Stimulated activated CD4-positive, alpha-beta T cell treated with anti-CD3 and anti-CD28 coated beads, Interleukin-2, amount 100 ng/mL, for 4 hours (primary cell): ENCODE data around the gene OSER1.
"Not testable (repeated sequence)": the region's sequence is repeated elsewhere in the genome, so short reads cannot be mapped to it uniquely, and the experiment has no call there.

Experiments
- DNase-seq: peaks from one replicate; pipeline ENCODE4 v3.0.0-alpha.2; 2020; ENCODE audit warnings: low read depth

Gene OSER1

DNA sequence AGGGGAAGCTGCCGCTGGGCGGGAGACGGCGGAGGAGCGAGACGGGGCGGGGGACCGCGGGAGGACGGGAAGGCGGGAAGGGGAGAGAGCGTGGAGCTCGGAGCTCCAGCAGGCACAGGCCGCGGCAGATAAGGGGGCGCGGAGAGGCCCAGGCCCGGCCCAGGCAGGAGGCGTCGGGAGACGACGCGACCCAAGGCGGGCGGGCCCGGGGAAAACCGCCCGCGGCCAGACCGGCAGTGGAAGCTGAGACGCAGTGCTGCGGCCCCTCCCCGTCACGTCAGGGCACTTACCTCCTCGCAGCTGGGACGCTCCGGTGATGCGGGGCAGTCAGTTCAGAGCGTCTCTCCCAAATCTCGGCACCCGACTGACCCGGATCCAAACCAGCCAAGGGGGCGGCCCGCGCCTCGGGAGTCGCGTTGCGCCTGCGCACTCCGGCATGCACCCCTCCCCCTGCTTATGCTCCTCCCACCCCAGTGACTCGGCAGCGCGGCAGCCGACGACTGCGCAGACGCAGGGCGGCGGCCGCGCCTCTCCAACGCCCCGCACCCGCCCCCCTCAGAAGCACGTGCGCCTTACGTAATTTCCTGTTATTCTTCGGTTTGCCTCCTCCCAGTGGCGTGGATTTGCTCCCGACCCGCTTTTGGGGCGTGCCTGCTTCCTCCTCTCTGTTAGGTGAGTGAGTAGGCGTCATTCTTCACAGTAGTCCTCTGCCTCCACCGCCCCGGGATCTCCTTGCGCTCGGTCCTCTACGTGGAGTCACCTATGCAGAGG is at the start of gene OSER1:
Gene OSER1 (minus strand): TSS at position 366 of the 771 bp plus-strand sequence. CDS start 3,814 bp downstream, outside the sequence.
- peak; percentile 94 for DNase-seq

DNA sequence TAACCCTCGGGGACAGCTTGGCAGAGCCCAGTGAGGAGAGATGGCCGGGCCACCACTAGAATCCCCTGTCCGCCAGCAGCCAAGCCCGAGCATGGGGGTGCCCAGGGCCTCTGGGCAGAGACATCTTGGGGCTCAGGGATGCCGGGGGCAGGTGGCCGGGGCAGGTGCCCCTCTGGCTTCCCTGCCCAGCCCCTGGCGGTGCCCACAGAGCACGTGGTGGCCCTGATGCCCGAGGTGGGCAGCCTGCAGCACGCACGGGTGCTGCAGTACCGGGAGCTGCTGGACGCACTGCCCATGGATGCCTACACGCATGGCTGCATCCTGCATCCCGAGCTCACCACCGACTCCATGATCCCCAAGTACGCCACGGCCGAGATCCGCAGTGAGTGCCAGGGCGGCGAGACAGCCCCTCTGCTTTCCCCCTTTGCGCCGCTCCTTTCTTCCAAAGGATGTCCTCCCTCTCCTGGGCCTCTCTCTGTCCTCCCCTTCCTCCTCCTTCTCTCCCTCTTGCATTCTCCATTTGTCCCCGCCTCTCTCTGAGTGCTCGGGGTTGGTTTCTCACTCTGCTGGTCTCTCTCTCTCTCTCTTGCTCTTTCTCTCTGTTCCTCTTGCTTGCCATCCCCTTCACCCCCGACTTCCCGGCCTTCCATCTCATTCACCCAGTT is 47.8 kb upstream of the OSER1 start:
- no peak for DNase-seq

- no peak for DNase-seq
Observed at GRCh38 chr20:44256961-44257360, 46.4 kb upstream of the OSER1 start.

GRCh38 chr20:44255942-44256341 is 45.4 kb upstream of the OSER1 start:
- no peak for DNase-seq

DNA sequence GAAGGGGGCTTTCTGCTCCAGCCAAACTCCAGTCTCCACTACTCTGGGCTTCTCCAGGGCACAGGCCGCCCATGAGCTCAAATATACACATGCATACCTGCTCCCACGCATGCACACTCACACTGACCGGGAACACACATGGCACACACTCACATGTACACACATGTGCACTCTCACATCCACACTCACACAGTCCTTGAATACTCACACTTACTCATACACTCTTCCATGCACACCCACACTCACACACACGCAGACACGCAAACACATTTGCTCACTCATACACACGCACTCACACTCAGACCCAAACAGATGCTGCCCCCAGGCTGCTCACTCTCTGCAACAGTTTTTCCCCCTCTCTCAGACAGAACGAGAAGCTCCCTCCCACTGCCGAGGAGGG is 43.5 kb upstream of the OSER1 start:
- no peak for DNase-seq

GRCh38 chr20:44253528-44253927 is 43.0 kb upstream of the OSER1 start:
- no peak for DNase-seq

DNA sequence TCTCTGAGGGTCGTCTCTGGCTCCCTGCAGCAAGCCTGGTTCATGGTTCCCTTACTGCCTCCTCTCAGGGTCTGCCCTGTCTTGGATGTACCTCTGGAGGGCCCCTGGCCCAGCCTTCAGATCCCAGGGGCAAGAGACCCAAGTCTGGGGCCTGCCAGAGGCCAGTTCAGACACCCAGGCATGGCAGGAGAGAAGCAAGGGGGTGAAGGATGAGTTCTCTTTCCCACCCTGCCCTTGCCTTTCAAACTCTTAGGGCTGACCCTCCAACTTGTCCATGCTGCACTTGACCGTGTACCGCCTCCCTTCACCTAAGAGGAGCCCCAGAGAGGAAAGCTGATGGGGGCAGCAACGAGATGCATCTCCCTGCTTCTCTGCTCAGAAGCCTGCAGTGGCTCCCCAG is 40.7 kb upstream of the OSER1 start:
- DNase-seq: no peak

- DNase-seq: no peak
Observed at GRCh38 chr20:44248410-44248759, 37.8 kb upstream of the OSER1 start.

GRCh38 chr20:44247586-44248409 is 37.2 kb upstream of the OSER1 start:
- DNase-seq: no peak

DNA sequence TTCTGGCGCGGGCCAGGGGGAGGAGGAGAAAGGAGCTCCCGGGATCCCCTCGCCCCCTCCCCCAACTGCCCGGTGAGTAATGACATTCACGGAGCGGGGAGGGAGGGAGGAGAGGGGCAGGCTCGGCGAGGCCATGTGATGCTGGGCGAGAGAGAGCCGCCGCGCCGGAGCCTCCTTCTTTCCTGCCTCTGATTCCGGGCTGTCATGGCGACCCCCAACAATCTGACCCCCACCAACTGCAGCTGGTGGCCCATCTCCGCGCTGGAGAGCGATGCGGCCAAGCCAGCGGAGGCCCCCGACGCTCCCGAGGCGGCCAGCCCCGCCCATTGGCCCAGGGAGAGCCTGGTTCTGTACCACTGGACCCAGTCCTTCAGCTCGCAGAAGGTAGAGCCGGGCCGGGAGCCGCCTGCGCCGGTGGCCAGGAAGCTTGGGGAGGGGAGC is 36.6 kb upstream of the OSER1 start, which contains the start of gene GDAP1L1:
Gene GDAP1L1 (plus strand): TSS at position 178 of the 441 bp plus-strand sequence. CDS start 27 bp downstream, at position 205.
- no peak for DNase-seq

- no peak for DNase-seq
Observed at GRCh38 chr20:44245977-44246376, 35.4 kb upstream of the OSER1 start.

DNA sequence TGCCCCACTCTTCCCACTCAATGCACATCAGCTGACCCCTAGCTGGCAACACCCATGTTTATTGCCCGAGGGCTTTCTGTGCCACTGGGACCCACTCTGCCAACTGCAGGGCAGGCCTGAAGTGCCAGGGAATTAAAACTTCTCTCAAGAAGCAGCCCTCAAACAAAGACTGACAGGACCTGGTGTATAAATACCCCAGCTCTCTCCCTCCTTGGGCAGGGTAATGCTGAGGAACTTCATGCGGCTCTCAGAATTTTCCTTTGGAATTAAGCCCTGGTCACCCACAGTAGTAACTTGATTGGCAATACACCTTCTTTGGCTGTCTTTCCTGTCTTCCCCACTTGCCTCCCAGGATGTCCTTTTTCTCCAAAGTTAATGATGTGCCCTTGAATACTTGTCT is 31.2 kb upstream of the OSER1 start:
- DNase-seq: no peak

- not testable (repeated sequence) for DNase-seq
Observed at GRCh38 chr20:44236840-44237239, 26.3 kb upstream of the OSER1 start.

DNA sequence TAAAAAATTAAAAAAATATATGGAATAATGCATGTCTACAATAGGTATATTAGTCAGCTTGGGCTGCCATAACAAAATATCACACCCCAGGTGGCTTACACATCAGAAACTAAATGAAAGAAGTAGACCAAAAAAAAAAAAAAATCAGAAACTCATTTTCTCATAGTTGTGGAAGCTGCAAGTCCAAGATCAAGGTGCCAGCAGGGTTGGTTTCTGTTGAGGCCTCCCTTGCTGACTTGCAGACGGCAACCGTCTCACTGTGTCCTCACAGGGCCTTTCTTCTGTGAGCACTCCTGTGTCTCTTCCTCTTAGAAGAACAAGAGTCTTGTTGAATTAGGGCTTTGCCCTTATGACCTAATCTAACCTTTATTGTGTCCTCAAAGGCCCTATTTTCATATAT is 25.1 kb upstream of the OSER1 start:
- DNase-seq: no peak

DNA sequence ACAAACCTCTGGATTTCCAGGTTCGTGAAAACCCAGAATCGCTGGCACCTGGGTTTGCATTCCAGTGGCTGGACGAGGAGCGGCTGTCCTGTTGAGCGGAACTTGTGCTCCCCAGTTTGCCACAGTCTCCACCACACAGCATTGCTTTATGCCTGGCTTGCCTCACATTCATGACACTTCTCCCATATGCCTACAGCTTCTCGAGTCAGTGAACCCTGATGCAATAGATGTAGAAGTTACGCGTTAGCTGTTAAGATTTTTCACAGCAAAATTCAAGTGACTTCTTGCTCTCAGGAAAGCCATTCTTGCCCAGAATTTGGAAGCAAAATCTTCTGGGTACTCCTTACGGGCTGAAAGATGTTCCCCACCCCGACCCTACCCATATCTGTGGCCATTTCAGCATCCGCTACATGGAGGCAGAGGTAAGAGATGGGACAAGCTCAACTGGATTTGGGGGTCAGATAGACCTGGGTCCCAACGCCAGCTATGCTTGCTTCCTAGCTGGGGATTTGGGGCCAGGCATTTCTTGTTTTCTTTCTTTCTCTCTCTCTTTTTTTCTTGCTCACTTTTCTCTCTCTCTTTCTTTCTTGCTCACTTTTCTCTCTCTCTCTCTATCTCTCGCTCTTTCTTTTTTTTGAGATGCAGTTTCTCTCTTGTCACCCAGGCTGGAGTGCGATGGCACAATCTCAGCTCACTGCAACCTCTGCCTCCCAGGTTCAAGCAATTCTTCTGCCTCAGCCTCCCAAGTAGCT is 24.2 kb upstream of the OSER1 start:
- no peak for DNase-seq

DNA sequence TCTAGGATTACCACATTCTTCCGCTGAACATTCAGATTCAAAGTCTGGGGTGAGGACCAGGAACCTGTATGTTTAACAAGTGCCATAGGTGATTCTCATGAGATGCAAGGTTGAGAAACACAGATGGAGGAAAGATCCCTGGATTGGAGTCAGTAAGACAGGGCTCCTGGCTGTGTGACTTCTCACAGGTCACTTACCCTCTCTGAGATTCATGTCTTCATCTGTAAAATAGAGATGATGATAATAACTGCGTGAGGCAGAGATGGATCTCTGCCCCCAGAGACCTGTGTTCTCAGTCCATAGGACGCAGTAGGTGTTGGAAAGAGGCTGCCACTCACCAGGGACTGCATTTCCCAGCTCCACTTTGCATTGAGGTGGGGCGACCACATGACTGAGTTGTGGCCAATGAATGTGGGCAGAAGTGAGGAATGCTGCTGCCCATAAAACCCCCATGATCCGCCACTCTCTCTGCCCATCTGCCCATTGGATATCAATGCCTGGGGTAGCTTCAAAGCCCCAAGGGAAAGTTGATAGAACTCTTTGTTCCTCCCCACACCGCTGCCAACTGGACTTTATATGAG is 23.0 kb upstream of the OSER1 start:
- DNase-seq: no peak

DNA sequence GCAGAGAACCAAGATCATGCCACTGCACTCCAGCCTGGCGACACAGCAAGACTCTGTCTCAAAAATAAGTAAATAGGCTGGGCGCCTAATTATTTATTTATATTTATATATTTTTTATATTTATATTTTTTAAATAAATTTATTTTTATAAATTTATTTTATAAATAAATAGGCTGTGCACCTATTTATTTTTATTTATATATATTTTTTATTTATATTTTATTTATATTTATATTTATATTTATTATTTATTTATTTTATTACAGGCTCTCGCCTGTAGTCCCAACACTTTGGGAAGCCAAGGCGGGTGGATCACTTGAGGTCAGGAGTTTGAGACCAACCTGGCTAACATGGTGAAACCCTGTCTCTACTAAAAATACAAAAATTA is 21.9 kb upstream of the OSER1 start:
- not testable (repeated sequence) for DNase-seq

DNA sequence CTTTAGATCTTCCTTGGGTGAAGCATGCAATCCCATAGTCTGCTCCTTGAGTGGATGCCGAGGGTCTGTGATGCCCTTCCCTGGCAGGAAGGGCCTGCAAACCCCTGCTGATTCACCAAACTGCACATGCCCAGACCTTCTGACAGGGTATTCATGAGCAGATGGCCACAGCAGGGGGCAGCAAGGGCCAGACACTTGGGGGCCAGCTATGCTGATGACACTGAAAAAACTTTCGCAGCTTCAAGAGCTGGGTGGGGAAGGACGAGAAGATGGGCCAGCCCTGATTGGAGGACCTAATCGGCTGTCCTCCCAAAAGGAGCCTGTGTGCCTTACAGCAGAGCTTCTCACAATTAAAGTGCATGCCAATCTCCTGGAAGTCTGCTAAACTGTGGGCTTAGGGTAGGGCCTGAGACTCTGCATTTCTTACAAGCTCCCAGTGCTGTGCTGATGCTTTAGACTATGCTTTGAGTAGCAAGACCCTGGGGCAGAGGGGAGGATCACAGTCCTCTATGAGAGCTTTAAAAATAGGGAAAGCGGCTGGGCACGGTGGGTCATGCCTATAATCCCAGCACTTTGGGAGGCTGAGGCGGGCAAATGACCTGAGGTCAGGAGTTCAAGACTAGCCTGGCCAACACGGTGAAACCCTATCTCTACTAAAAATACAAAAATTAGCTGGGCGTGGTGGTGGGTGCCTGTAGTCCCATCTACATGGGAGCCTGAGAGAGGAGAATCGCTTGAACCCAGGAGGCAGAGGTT is 21.3 kb upstream of the OSER1 start:
- no peak for DNase-seq

GRCh38 chr20:44231193-44231592 is 20.6 kb upstream of the OSER1 start:
- no peak for DNase-seq

DNA sequence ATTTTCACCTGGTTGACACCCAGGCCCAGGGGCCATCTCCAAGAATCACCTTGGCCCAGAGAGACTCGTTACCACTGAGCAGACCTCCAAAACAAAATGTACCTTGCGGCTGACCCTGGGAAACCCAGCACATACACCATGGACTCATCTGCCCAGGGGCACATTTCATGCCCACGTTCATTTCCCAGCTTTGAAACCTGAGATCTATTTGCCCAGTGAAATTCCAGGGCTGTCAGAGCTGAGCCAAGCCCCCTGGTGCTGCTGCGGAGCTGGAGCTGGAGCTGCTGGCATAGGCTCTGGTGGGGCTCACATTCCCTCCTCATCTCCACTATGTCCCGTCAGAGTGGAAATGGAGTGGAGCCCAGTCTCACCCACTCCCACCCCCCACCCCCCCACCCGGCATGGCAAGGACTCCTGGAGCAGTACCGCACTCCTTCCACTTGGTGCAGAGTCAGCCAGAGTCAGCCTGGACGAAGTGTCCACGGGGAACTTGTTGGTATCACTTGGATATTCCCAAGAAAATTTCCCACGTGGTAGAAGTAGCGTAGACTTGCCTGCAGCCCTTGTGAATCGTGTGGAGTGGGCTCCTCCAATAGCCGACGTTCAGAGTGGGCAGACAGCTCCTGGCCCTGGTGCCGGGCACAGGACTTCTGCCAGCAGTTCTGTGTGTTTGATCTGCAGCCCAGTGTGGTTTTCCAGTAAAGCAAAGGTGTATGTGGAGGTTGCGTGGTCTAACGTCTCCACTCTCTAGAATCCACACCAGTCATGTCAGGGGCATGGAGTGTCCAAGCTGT is 18.1 kb upstream of the OSER1 start:
- DNase-seq: no peak
